SK-N-SH treated with all-trans-retinoic acid at 6 μM for 48 hours (cell line): ENCODE results near the gene CFAP74.
A peak's percentile ranks its signal among the peaks of the same experiment; 100 is the strongest.

ENCODE experiments used
- ATAC-seq: fragments of 200-7000 bp; cut with Tn5 transposase; 3 replicates; pipeline ENCODE4 v1.9.1; 2020; ENCODE audit warnings: mild to moderate bottlenecking, moderate library complexity
- CSDC2 ChIP-seq: fragments of 250-450 bp; sonication (Bioruptor Pico); IDR thresholded peaks from 2 replicates; pipeline ENCODE4 v1.5.0; 2020; ENCODE audit warnings: mild to moderate bottlenecking, moderate library complexity
- CSRNP3 ChIP-seq: fragments of 250-450 bp; sonication (Bioruptor Pico); IDR thresholded peaks from 2 replicates; pipeline ENCODE4 v1.5.1; 2021; ENCODE audit warnings: mild to moderate bottlenecking, moderate library complexity
- ESRRG ChIP-seq: fragments of 250-450 bp; sonication (Bioruptor Pico); IDR thresholded peaks from 2 replicates; pipeline ENCODE4 v1.6.1; 2021; ENCODE audit warnings: mild to moderate bottlenecking
- GLIS3 ChIP-seq: fragments of 250-450 bp; sonication (Bioruptor Pico); IDR thresholded peaks from 2 replicates; pipeline ENCODE4 v1.5.0; 2020; ENCODE audit warnings: mild to moderate bottlenecking, moderate library complexity
- PATZ1 ChIP-seq: fragments of 250-450 bp; sonication (Bioruptor Pico); IDR thresholded peaks from 2 replicates; pipeline ENCODE4 v1.8.0; 2020; ENCODE audit warnings: mild to moderate bottlenecking, moderate library complexity, borderline replicate concordance
- RARB ChIP-seq: fragments of 250-450 bp; sonication (Bioruptor Pico); IDR thresholded peaks from 2 replicates; pipeline ENCODE4 v1.8.0; 2021; ENCODE audit warnings: mild to moderate bottlenecking, moderate library complexity
- TCF4 ChIP-seq: fragments of 250-450 bp; sonication (Bioruptor Pico); IDR thresholded peaks from 2 replicates; pipeline ENCODE4 v1.8.0; 2021; ENCODE audit warnings: mild to moderate bottlenecking, moderate library complexity, borderline replicate concordance
- TSHZ2 ChIP-seq: fragments of 250-450 bp; sonication (Bioruptor Pico); IDR thresholded peaks from 2 replicates; pipeline ENCODE4 v1.5.0; 2020; ENCODE audit warnings: mild to moderate bottlenecking, moderate library complexity
- ZFP30 ChIP-seq: fragments of 450-650 bp; formaldehyde crosslinking; IDR thresholded peaks from 2 replicates; pipeline ENCODE4 v1.5.0; 2022; ENCODE audit warnings: mild to moderate bottlenecking, moderate library complexity
- ZNF70 ChIP-seq: fragments of 450-650 bp; formaldehyde crosslinking; IDR thresholded peaks from 2 replicates; pipeline ENCODE4 v1.5.0; 2020; ENCODE audit warnings: mild to moderate bottlenecking, moderate library complexity
- ZNF8 ChIP-seq: fragments of 450-650 bp; formaldehyde crosslinking; IDR thresholded peaks from 2 replicates; pipeline ENCODE4 v1.5.0; 2020; ENCODE audit warnings: mild to moderate bottlenecking, moderate library complexity
- TF ChIP-seq, protein P1 (sequence below): fragments of 250-450 bp; sonication (Bioruptor Pico); IDR thresholded peaks from 2 replicates; pipeline ENCODE4 v1.5.1; 2020; ENCODE audit warnings: low read depth, mild to moderate bottlenecking, moderate library complexity

Gene CFAP74

GRCh38 chr1:1945782-1946393 lies 57.7 kb downstream of the CFAP74 start:
- ATAC-seq = no peak
- TF ChIP-seq RARB (CRISPR knock-in tag) = no peak
- TF ChIP-seq TSHZ2 (CRISPR knock-in tag) = no peak
- TF ChIP-seq GLIS3 (CRISPR knock-in tag) = no peak

GRCh38 chr1:1943834-1944570 lies 59.6 kb downstream of the CFAP74 start:
- peak; percentile 98 for ATAC-seq
- TF ChIP-seq RARB (CRISPR knock-in tag) = no peak
- TF ChIP-seq ZNF70 (CRISPR knock-in tag) = no peak
- TF ChIP-seq CSRNP3 (CRISPR knock-in tag) = no peak
- no peak for TF ChIP-seq TCF4 (CRISPR knock-in tag)
- no peak for TF ChIP-seq CSDC2 (CRISPR knock-in tag)
- TF ChIP-seq, all 23 proteins: peak for 0

- ATAC-seq = no peak; the same call in 2 of the 3 replicates
- no peak for TF ChIP-seq GLIS3 (CRISPR knock-in tag)
- TF ChIP-seq, protein P1, sequence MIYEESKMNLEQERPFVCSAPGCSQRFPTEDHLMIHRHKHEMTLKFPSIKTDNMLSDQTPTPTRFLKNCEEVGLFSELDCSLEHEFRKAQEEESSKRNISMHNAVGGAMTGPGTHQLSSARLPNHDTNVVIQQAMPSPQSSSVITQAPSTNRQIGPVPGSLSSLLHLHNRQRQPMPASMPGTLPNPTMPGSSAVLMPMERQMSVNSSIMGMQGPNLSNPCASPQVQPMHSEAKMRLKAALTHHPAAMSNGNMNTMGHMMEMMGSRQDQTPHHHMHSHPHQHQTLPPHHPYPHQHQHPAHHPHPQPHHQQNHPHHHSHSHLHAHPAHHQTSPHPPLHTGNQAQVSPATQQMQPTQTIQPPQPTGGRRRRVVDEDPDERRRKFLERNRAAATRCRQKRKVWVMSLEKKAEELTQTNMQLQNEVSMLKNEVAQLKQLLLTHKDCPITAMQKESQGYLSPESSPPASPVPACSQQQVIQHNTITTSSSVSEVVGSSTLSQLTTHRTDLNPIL (CRISPR knock-in tag) = no peak
- no peak for TF ChIP-seq ZFP30 (CRISPR knock-in tag)
- no peak for TF ChIP-seq ZNF8
- no peak for TF ChIP-seq PATZ1 (CRISPR knock-in tag)
- no peak for TF ChIP-seq TSHZ2 (CRISPR knock-in tag)
- no peak for TF ChIP-seq ESRRG
- TF ChIP-seq TCF4 (CRISPR knock-in tag) = no peak
These were observed 60.6 kb downstream of the CFAP74 start for GRCh38 chr1:1942753-1943656.
